MM.1S (cell line): ENCODE data around the gene OTOS.

Source experiments
- DNase-seq: peaks from one replicate; pipeline ENCODE4 v3.0.0-alpha.2; 2015
- H2AFZ ChIP-seq: fragments of 300-600 bp; sonication (generic); 2 replicates; pipeline ENCODE4 v1.6.0; 2016; ENCODE audit warnings: antibody characterized with exemption, low read length
- H3F3A ChIP-seq: fragments of 300-600 bp; sonication (generic); 2 replicates; pipeline ENCODE4 v1.6.1; 2016; ENCODE audit warnings: mild to moderate bottlenecking, antibody characterized with exemption, low read length, moderate library complexity, mixed read lengths; ENCODE audit not compliant: insufficient read depth
- H3K27ac ChIP-seq: fragments of 300-600 bp; sonication (generic); 2 replicates; pipeline ENCODE4 v1.5.1; 2016; ENCODE audit warnings: mild to moderate bottlenecking, low read length
- H3K27me3 ChIP-seq: fragments of 300-600 bp; sonication (generic); replicated peaks from 2 replicates; pipeline ENCODE4 v1.6.0; 2016; ENCODE audit warnings: low read length; ENCODE audit not compliant: insufficient read depth
- H3K36me3 ChIP-seq: fragments of 300-600 bp; sonication (generic); replicated peaks from 2 replicates; pipeline ENCODE4 v1.6.1; 2016; ENCODE audit warnings: mild to moderate bottlenecking, low read length, mixed read lengths; ENCODE audit not compliant: insufficient read depth
- H3K4me1 ChIP-seq: fragments of 300-600 bp; sonication (generic); 2 replicates; pipeline ENCODE4 v1.6.1; 2016; ENCODE audit warnings: low read length, mixed read lengths
- H3K4me2 ChIP-seq: fragments of 300-600 bp; sonication (generic); 2 replicates; pipeline ENCODE4 v1.6.0; 2016; ENCODE audit warnings: low read depth, low read length
- H3K4me3 ChIP-seq: fragments of 300-600 bp; sonication (generic); 2 replicates; pipeline ENCODE4 v1.5.1; 2016; ENCODE audit warnings: low read length, mixed read lengths
- H3K79me2 ChIP-seq: fragments of 300-600 bp; sonication (generic); 2 replicates; pipeline ENCODE4 v1.6.1; 2016; ENCODE audit warnings: mixed run types, low read length, mixed read lengths
- H3K9ac ChIP-seq: fragments of 300-600 bp; sonication (generic); 2 replicates; pipeline ENCODE4 v1.6.1; 2016; ENCODE audit warnings: low read length, mixed read lengths
- H3K9me2 ChIP-seq: fragments of 300-600 bp; sonication (generic); replicated peaks from 2 replicates; pipeline ENCODE4 v1.6.1; 2016; ENCODE audit warnings: mild to moderate bottlenecking, low read length, mixed read lengths; ENCODE audit not compliant: insufficient read depth
- H3K9me3 ChIP-seq: fragments of 300-600 bp; sonication (generic); replicated peaks from 2 replicates; pipeline ENCODE4 v1.6.1; 2016; ENCODE audit warnings: mild to moderate bottlenecking, low read length, mixed read lengths; ENCODE audit not compliant: insufficient read depth
- H4K20me1 ChIP-seq: fragments of 300-600 bp; sonication (generic); 2 replicates; pipeline ENCODE4 v1.6.1; 2016; ENCODE audit warnings: mild to moderate bottlenecking, low read length, moderate library complexity, mixed read lengths; ENCODE audit not compliant: insufficient read depth
- EZH2 ChIP-seq: fragments of 300-600 bp; sonication (generic); optimal IDR thresholded peaks from 2 replicates; pipeline ENCODE3; 2017; ENCODE audit warnings: low read depth, mild to moderate bottlenecking, antibody characterized with exemption, low read length, mixed read lengths
- EZH2phosphoT487 ChIP-seq: fragments of 300-600 bp; sonication (generic); IDR thresholded peaks from 2 replicates; pipeline ENCODE4 v1.6.1; 2018; ENCODE audit warnings: antibody characterized with exemption, low read length
- TF ChIP-seq, protein P1 (sequence below): fragments of 300-600 bp; sonication (generic); IDR thresholded peaks from 2 replicates; pipeline ENCODE4 v1.5.1; 2016; ENCODE audit warnings: antibody characterized with exemption, low read length, mixed read lengths

The OTOS gene

DNA sequence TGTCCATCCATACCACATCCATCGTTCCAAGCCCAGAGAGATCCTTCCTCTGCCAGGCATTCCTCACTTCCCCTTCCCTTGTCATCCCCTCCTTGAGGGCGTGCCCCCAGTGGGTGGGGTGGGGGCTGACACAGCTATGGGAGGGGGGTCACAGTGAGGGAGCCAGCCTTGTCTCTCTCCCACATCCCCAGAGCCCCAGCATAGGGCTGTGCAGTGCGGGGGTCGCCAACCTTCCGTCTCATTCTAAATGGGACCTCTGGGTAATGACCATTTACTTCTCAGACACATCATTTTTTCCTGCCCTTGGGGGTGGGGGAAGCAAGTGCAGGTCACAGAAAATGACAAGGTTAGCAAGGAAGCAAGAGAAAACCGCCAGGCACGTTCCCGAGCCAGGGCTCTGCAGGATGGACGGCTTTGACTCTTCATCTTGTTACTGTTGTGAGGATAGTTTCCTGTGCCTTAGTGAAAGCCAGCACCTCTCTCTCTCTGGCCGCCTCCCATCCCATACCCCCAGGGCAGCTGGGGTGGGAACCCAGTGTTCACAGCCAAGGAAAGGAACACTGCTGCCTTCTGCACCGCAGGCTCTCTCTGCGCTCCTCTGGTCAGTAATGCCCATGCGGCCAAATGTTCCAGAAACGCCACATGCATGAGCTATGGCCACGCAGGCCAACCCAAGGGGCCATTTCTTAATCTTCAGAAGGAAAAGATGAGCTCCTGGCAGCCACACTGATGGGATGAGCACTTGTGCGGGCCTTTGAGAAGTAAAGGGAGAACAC, 22.7 kb upstream of the OTOS start:
- Histone ChIP-seq H3K9ac (no peak overlapping the region), H3K36me3 (no peaks in the 10 kb centered on the region), H3K4me1 (no peaks in the 10 kb centered on the region), H3K79me2 (no peaks in the 10 kb centered on the region), H3F3A (no peaks in the 10 kb centered on the region), H3K27me3 (peaks cover 23% of the 10 kb centered on the region), H3K4me3 (no peak overlapping the region), H3K9me2 (no peaks in the 10 kb centered on the region), H3K9me3 (no peaks in the 10 kb centered on the region), H3K27ac (no peak overlapping the region), H3K4me2 (no peak overlapping the region), H2AFZ (no peak overlapping the region), H4K20me1 (no peaks in the 10 kb centered on the region)
- no peak for DNase-seq
- TF ChIP-seq, protein P1, sequence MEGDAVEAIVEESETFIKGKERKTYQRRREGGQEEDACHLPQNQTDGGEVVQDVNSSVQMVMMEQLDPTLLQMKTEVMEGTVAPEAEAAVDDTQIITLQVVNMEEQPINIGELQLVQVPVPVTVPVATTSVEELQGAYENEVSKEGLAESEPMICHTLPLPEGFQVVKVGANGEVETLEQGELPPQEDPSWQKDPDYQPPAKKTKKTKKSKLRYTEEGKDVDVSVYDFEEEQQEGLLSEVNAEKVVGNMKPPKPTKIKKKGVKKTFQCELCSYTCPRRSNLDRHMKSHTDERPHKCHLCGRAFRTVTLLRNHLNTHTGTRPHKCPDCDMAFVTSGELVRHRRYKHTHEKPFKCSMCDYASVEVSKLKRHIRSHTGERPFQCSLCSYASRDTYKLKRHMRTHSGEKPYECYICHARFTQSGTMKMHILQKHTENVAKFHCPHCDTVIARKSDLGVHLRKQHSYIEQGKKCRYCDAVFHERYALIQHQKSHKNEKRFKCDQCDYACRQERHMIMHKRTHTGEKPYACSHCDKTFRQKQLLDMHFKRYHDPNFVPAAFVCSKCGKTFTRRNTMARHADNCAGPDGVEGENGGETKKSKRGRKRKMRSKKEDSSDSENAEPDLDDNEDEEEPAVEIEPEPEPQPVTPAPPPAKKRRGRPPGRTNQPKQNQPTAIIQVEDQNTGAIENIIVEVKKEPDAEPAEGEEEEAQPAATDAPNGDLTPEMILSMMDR, result no peak
- TF ChIP-seq EZH2 (no peak), EZH2phosphoT487 (no peak)

DNA sequence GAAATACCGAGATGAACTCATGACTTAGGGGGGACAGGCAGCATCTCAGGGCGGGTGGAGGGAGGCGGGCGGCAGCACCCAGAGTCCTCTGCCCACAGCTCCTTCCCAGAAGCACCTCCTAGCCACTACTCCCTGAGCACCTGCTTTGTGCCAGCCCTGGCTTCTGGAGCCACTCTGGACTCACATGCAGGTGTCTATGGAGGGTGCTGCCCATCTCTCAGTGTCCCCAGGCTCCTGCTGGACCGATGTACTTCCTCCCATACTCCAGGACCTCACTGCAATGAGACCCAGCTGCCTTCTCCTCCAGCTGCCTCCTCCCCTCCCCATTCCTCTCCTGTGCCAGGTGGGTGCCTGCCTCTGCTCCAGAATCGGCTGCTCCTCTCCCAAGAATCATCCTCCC, 22.1 kb upstream of the OTOS start:
- Histone ChIP-seq H3K27ac (no peak overlapping the region), H3K9ac (no peak overlapping the region), H3K79me2 (no peaks in the 10 kb centered on the region), H3F3A (no peaks in the 10 kb centered on the region), H3K9me2 (no peaks in the 10 kb centered on the region), H2AFZ (no peak overlapping the region), H3K27me3 (peaks cover 23% of the 10 kb centered on the region; the same call in 1 of the 2 replicates), H3K4me3 (no peak overlapping the region), H3K9me3 (no peaks in the 10 kb centered on the region), H4K20me1 (no peaks in the 10 kb centered on the region), H3K4me1 (no peaks in the 10 kb centered on the region), H3K4me2 (no peak overlapping the region), H3K36me3 (no peaks in the 10 kb centered on the region)
- no peak for TF ChIP-seq EZH2phosphoT487
- TF ChIP-seq EZH2, result no peak
- TF ChIP-seq, protein P1, result no peak
- DNase-seq, result no peak

DNA sequence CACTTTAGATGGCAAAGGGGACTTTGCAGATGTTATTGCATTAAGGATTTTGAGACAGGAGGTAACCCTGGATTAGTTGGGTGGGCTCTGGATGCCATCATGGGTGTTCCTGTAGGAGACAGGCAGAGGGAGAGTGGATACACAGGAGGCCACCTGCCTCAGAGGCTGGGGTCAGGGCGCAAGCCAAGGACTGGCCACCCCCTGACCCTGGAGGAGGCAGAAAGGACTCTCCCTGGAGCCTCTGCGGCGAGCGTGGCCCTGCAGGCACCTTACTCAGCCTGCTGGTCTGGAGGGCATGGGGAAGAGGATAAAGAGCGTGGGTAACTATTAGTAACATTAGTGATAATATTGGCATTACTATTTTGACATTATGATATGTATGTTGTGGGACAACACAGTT, 21.6 kb upstream of the OTOS start:
- H3K36me3 ChIP-seq, result no peaks in the 10 kb centered on the region

More for the DNA sequence above, 21.6 kb upstream of the OTOS start:
- no peaks in the 10 kb centered on the region for H3K4me1 ChIP-seq
- no peaks in the 10 kb centered on the region for H3K9me2 ChIP-seq
- H3K4me2 ChIP-seq, result no peak overlapping the region
- H3K9me3 ChIP-seq, result no peaks in the 10 kb centered on the region
- no peak overlapping the region for H3K27ac ChIP-seq
- TF ChIP-seq EZH2 (no peak), EZH2phosphoT487 (no peak)
- TF ChIP-seq, protein P1, result no peak
- no peak overlapping the region for H3K4me3 ChIP-seq
- peaks cover 23% of the 10 kb centered on the region; the same call in 1 of the 2 replicates for H3K27me3 ChIP-seq
- H3K9ac ChIP-seq, result no peak overlapping the region
- no peak overlapping the region for H2AFZ ChIP-seq
- H3F3A ChIP-seq, result no peaks in the 10 kb centered on the region
- H3K79me2 ChIP-seq, result no peaks in the 10 kb centered on the region
- no peak for DNase-seq
- no peaks in the 10 kb centered on the region for H4K20me1 ChIP-seq
